RWPE1 (cell line): ENCODE measurements around the gene MRPS17.

Source experiments
- CTCF ChIA-PET: fragments of 350-600 bp; sonication (Branson Sonifier 250); formaldehyde crosslinking; extraction: SDS; loops from one replicate; lab custom pipeline; 2021; lab: Yijun Ruan, JAX
- POLR2A ChIA-PET: fragments of 400-600 bp; formaldehyde crosslinking; extraction: SDS; loops from one replicate; lab custom pipeline; 2020; ENCODE audit warnings: antibody characterized with exemption; ENCODE audit not compliant: low non-redundant PET; lab: Yijun Ruan, JAX
- DNase-seq: peaks from one replicate; pipeline ENCODE4 v3.0.0; 2012; ENCODE audit warnings: low spot score
- H3K27ac ChIP-seq: fragments of 450-650 bp; 2 replicates; pipeline ENCODE4 v1.5.1; 2017
- TF ChIP-seq, protein P1 (sequence below): fragments of 450-650 bp; conservative IDR thresholded peaks from 2 replicates; pipeline ENCODE4 v1.5.1; 2017; ENCODE audit warnings: low read depth, mild to moderate bottlenecking

MRPS17 gene

DNA sequence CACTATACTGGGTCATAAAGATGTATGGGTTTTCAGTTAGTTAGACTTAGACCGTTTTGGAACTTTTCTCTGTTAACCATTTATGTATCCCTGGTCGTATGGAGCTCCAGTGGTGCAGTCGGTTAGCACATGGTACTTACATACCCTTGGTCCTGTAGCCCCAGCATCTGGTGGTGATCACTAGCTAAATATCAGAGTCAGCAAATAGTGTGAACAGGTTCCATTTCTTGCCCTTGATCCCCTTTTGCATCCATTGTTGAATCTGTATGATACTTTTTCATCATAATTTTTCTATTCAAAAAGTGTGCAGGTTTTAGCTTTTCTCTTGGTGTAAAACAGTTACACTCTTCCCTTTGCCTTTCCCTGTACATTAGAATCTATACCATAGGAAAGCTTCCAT lies 28.6 kb downstream of the MRPS17 start:
- DNase-seq: no peak
- ChIA-PET POLR2A (no interaction called here), CTCF (interaction anchor here (0.5 to 0.9 kb wide), 2 partner anchors 14 kb away, joined by 3 read pairs; no protein-coding TSS in a partner anchor)
- no peak overlapping the region for H3K27ac ChIP-seq
- TF ChIP-seq, protein P1, sequence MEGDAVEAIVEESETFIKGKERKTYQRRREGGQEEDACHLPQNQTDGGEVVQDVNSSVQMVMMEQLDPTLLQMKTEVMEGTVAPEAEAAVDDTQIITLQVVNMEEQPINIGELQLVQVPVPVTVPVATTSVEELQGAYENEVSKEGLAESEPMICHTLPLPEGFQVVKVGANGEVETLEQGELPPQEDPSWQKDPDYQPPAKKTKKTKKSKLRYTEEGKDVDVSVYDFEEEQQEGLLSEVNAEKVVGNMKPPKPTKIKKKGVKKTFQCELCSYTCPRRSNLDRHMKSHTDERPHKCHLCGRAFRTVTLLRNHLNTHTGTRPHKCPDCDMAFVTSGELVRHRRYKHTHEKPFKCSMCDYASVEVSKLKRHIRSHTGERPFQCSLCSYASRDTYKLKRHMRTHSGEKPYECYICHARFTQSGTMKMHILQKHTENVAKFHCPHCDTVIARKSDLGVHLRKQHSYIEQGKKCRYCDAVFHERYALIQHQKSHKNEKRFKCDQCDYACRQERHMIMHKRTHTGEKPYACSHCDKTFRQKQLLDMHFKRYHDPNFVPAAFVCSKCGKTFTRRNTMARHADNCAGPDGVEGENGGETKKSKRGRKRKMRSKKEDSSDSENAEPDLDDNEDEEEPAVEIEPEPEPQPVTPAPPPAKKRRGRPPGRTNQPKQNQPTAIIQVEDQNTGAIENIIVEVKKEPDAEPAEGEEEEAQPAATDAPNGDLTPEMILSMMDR: no peak

DNA sequence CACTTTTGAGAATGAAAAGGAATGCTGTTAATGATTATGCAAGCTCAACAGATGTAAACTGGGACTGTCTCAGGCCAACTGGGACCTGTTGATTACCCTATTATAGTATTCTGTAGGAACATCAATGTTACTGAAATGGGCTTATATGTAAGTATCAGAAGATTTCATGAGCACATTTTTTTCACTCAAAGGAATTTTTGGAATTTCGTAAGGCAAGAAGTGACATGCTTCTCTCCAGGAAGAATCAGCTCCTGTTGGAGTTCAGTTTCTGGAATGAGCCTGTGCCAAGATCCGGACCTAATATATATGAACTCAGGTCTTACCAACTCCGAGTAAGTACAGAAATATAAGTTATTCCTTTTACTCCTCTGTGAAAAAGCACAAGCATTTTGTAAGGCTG lies 31.9 kb downstream of the MRPS17 start:
- CTCF ChIA-PET: interaction anchor here (0.7 to 1.2 kb wide), 3 partner anchors 18 to 342 kb away, joined by 3 read pairs; no protein-coding TSS in a partner anchor
- TF ChIP-seq, protein P1: no peak
- POLR2A ChIA-PET: interaction anchor here (1.2 kb wide), 1 partner anchor 67 kb away, joined by 3 read pairs; the partner anchor contains the start of gene PSPH
- no peak overlapping the region for H3K27ac ChIP-seq
- DNase-seq: peak; percentile 53

DNA sequence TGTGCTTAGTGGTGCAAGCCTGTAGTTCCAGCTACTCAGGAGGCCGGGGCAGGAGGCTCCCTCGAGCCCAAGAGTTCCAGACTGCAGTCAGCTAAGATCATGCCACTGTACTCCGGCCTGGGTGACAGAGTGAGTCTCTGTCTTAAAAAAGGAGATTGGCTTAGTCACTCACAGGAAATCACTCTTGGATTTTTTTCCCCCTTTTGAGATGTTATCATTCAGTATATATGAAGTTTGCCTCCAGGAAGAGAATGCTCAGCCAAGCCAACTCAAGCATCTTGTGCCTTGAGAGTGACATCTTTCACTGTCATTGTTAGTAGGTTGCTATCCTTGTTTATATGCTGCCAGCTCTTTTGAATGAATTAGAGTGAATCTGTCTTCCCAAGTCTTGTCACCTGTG lies 40.7 kb downstream of the MRPS17 start:
- ChIA-PET POLR2A (no interaction called here), CTCF (no interaction called here)
- no peak for DNase-seq
- TF ChIP-seq, protein P1: no peak
- H3K27ac ChIP-seq: no peak overlapping the region

DNA sequence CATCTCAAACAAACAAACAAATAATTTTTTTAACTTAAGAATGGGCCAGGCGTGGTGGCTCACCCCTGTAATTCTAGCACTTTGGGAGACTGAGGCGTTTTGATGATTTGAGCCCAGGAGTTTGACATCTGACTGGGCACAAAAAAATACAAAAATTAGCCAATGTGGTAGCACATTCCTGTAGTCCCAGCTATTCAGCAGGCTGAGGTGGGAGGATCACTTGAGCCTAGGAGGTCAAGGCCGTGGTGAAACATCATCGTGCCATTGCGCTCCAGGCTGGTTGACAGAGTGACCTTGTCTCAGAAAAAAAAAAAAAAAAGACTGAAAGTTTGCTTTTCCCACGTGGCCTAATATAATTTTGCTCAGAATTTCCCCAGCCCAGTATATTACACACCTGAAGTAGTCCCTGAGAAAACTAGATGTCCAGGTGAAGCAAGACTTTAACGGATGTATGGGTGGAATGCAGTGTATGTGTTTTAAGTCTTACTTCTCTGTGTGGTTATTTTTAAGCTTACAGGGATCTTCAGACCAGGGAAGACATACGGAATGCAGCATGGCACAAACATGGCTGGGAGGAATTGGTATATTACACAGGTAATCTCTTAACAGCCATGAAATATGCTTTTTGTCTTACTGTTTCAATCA lies 45.3 kb downstream of the MRPS17 start:
- POLR2A ChIA-PET: no interaction called here
- TF ChIP-seq, protein P1: no peak
- H3K27ac ChIP-seq: no peak overlapping the region; the same call in 1 of the 2 replicates
- CTCF ChIA-PET: interaction anchor here (0.6 kb wide), 1 partner anchor 656 kb away, joined by 3 read pairs; no protein-coding TSS in a partner anchor
- no peak for DNase-seq

DNA sequence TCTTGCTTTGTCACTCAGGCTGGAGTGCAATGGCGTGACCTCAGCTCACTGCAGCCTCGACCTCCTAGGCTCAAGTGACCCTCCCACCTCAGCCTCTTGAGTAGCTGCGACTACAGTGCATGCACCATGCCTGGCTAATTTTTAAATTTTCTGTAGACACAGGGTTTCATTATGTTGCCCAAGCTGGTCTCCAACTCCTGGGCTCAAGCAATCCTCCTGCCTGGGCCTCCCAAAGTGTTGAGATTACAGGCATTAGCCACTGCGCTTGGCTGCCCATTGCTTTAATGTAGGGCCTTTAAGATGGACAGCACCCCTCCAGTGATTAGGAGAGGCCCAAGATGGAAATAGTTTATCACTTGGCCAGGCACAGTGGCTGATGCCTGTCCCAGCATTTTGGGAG lies 52.1 kb downstream of the MRPS17 start:
- POLR2A ChIA-PET: no interaction called here
- H3K27ac ChIP-seq: no peak overlapping the region

More for the DNA sequence above, 52.1 kb downstream of the MRPS17 start:
- DNase-seq: no peak
- CTCF ChIA-PET: no interaction called here
- TF ChIP-seq, protein P1: no peak
